Measurements from ENCODE around the gene RBKS. TPM values are rescaled to one million over a fixed set of nuclear protein-coding genes. Genes with fewer than 3 reads are reported as not detected.
"Not testable (repeated sequence)": the region's sequence is repeated elsewhere in the genome, so short reads cannot be mapped to it uniquely, and the experiment has no call there.

Gene RBKS
- total RNA-seq, 1 experiment from 2014 or later, result 0.54 TPM

DNA sequence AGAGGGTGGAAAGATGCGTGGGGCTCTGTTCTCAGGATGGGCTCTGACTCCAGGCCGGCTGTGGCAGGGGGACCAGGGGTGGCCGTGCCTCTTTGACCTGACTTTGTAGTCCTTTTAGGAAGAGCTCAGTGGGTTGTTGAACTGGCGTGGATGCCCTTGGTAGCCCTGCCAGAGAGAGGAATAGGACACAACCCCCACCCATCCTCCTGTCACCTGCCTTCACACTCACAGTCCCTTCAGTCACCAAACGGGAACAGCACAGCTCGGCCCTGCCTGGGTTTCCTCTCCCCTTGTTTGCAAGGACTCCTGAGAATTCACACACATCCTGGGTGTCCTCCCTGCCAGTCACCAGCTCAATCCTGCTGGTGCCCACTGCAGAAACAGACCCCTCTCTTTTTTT lies 138.8 kb downstream of the RBKS start:
- no TSS peak for BruUV-seq (replicated peaks)
- CTCF ChIA-PET, result interaction anchor here (0.6 kb wide), 1 partner anchor 46 kb away, joined by 3 read pairs; no protein-coding TSS in a partner anchor
- no peaks in the 10 kb centered on the region for H3K4me1 ChIP-seq (ENCODE audit: insufficient read depth, low read length, poor library complexity, severe bottlenecking)
- H3K4me3 ChIP-seq (ENCODE audit: low read depth, low read length, poor library complexity, severe bottlenecking), result no peak overlapping the region
- TF ChIP-seq EZH2 (IDR thresholded peaks at IDR 0.05; ENCODE audit: borderline replicate concordance, low read depth, low read length, poor library complexity, severe bottlenecking), result no peak
- TF ChIP-seq, protein P1, sequence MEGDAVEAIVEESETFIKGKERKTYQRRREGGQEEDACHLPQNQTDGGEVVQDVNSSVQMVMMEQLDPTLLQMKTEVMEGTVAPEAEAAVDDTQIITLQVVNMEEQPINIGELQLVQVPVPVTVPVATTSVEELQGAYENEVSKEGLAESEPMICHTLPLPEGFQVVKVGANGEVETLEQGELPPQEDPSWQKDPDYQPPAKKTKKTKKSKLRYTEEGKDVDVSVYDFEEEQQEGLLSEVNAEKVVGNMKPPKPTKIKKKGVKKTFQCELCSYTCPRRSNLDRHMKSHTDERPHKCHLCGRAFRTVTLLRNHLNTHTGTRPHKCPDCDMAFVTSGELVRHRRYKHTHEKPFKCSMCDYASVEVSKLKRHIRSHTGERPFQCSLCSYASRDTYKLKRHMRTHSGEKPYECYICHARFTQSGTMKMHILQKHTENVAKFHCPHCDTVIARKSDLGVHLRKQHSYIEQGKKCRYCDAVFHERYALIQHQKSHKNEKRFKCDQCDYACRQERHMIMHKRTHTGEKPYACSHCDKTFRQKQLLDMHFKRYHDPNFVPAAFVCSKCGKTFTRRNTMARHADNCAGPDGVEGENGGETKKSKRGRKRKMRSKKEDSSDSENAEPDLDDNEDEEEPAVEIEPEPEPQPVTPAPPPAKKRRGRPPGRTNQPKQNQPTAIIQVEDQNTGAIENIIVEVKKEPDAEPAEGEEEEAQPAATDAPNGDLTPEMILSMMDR (conservative IDR thresholded peaks at IDR 0.05; ENCODE audit: low read depth, low read length), result no peak
- no peaks in the 10 kb centered on the region for H3K9me3 ChIP-seq (ENCODE audit: low read depth, low read length, poor library complexity, severe bottlenecking)
- intact Hi-C loops (cut with micrococcal nuclease; ENCODE audit: unreplicated experiment), result no loop called here
- H3K27ac ChIP-seq (ENCODE audit: low read depth, low read length, poor library complexity, severe bottlenecking), result no peak overlapping the region
- POLR2A ChIA-PET (ENCODE audit: low non-redundant PET), result no interaction called here
- DNase-seq (ENCODE audit: low spot score), result no peak
- H3K27me3 ChIP-seq (replicated peaks; ENCODE audit: insufficient read depth, low read depth, low read length, poor library complexity), result no peaks in the 10 kb centered on the region
- no peaks in the 10 kb centered on the region for H3K36me3 ChIP-seq (ENCODE audit: insufficient read depth, low read length, poor library complexity, severe bottlenecking)

GRCh38 chr2:27748803-27749554 lies 141.2 kb downstream of the RBKS start:
- H3K36me3 ChIP-seq (ENCODE audit: insufficient read depth, low read length, poor library complexity, severe bottlenecking); H3K27ac ChIP-seq (ENCODE audit: low read depth, low read length, poor library complexity, severe bottlenecking); DNase-seq (ENCODE audit: low spot score); POLR2A ChIA-PET (ENCODE audit: low non-redundant PET); H3K27me3 ChIP-seq (replicated peaks; ENCODE audit: insufficient read depth, low read depth, low read length, poor library complexity); H3K4me1 ChIP-seq (ENCODE audit: insufficient read depth, low read length, poor library complexity, severe bottlenecking); BruUV-seq (replicated peaks); H3K4me3 ChIP-seq (ENCODE audit: low read depth, low read length, poor library complexity, severe bottlenecking); H3K9me3 ChIP-seq (ENCODE audit: low read depth, low read length, poor library complexity, severe bottlenecking); intact Hi-C loops (cut with micrococcal nuclease; ENCODE audit: unreplicated experiment); CTCF ChIA-PET: not testable (repeated sequence)

GRCh38 chr2:27747827-27748352 lies 142.3 kb downstream of the RBKS start:
- POLR2A ChIA-PET (ENCODE audit: low non-redundant PET), result no interaction called here
- BruUV-seq (replicated peaks), result no TSS peak
- CTCF ChIA-PET, result no interaction called here
- peaks cover 4% of the 10 kb centered on the region for H3K27me3 ChIP-seq (replicated peaks; ENCODE audit: insufficient read depth, low read depth, low read length, poor library complexity)
- no peak for DNase-seq (ENCODE audit: low spot score)
- intact Hi-C loops (cut with micrococcal nuclease; ENCODE audit: unreplicated experiment), result no loop called here
- H3K9me3 ChIP-seq (ENCODE audit: low read depth, low read length, poor library complexity, severe bottlenecking), result no peaks in the 10 kb centered on the region
- H3K36me3 ChIP-seq (ENCODE audit: insufficient read depth, low read length, poor library complexity, severe bottlenecking), result no peaks in the 10 kb centered on the region
- no peak overlapping the region for H3K27ac ChIP-seq (ENCODE audit: low read depth, low read length, poor library complexity, severe bottlenecking)
- H3K4me1 ChIP-seq (ENCODE audit: insufficient read depth, low read length, poor library complexity, severe bottlenecking), result no peaks in the 10 kb centered on the region
- no peak for TF ChIP-seq EZH2 (IDR thresholded peaks at IDR 0.05; ENCODE audit: borderline replicate concordance, low read depth, low read length, poor library complexity, severe bottlenecking)
- TF ChIP-seq, protein P1 (conservative IDR thresholded peaks at IDR 0.05; ENCODE audit: low read depth, low read length), result no peak
- H3K4me3 ChIP-seq (ENCODE audit: low read depth, low read length, poor library complexity, severe bottlenecking), result no peak overlapping the region

- Histone ChIP-seq H3K27me3 (replicated peaks; ENCODE audit: insufficient read depth, low read depth, low read length, poor library complexity) (peaks cover 4% of the 10 kb centered on the region), H3K4me3 (ENCODE audit: low read depth, low read length, poor library complexity, severe bottlenecking) (no peak overlapping the region), H3K4me1 (ENCODE audit: insufficient read depth, low read length, poor library complexity, severe bottlenecking) (no peaks in the 10 kb centered on the region), H3K36me3 (ENCODE audit: insufficient read depth, low read length, poor library complexity, severe bottlenecking) (no peaks in the 10 kb centered on the region), H3K9me3 (ENCODE audit: low read depth, low read length, poor library complexity, severe bottlenecking) (no peaks in the 10 kb centered on the region), H3K27ac (ENCODE audit: low read depth, low read length, poor library complexity, severe bottlenecking) (no peak overlapping the region)
- BruUV-seq (replicated peaks), result no TSS peak
- DNase-seq (ENCODE audit: low spot score), result no peak
- intact Hi-C loops (cut with micrococcal nuclease; ENCODE audit: unreplicated experiment), result no loop called here
- TF ChIP-seq EZH2 (IDR thresholded peaks at IDR 0.05; ENCODE audit: borderline replicate concordance, low read depth, low read length, poor library complexity, severe bottlenecking), result no peak
- TF ChIP-seq, protein P1 (conservative IDR thresholded peaks at IDR 0.05; ENCODE audit: low read depth, low read length), result no peak
- ChIA-PET CTCF (no interaction called here), POLR2A (ENCODE audit: low non-redundant PET) (no interaction called here)
Measured at GRCh38 chr2:27746325-27746724, 143.9 kb downstream of the RBKS start.

DNA sequence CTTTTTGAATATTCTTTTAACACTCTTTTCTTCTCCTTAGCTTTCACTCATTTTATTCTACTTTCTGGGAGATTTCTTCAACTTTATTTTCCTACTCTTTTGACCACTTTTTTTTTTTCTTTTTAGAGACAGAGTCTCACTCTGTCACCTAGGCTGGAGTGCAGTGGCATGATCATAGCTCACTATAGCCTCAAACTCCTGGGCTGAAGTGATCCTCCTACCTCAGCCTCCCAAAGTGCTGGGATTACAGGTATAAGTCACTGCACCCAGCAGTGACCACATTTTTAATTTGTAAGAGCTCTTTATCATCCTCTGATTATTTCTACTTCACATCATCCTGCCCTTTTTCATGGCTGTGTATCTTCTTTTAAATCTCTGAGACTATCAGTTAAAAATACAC lies 144.7 kb downstream of the RBKS start:
- CTCF ChIA-PET; H3K27ac ChIP-seq (ENCODE audit: low read depth, low read length, poor library complexity, severe bottlenecking); H3K36me3 ChIP-seq (ENCODE audit: insufficient read depth, low read length, poor library complexity, severe bottlenecking); intact Hi-C loops (cut with micrococcal nuclease; ENCODE audit: unreplicated experiment); H3K27me3 ChIP-seq (replicated peaks; ENCODE audit: insufficient read depth, low read depth, low read length, poor library complexity); H3K4me3 ChIP-seq (ENCODE audit: low read depth, low read length, poor library complexity, severe bottlenecking); BruUV-seq (replicated peaks); H3K9me3 ChIP-seq (ENCODE audit: low read depth, low read length, poor library complexity, severe bottlenecking); H3K4me1 ChIP-seq (ENCODE audit: insufficient read depth, low read length, poor library complexity, severe bottlenecking); POLR2A ChIA-PET (ENCODE audit: low non-redundant PET); DNase-seq (ENCODE audit: low spot score): not testable (repeated sequence)

Data from A673 (cell line).